K562 (cell line): Measurements from ENCODE around the gene CREG1. TPM values are rescaled to one million over a fixed set of nuclear protein-coding genes. Genes with fewer than 3 reads are reported as not detected.

Source experiments
- BCOR ChIP-seq: fragments of 450-650 bp; IDR thresholded peaks from 2 replicates; pipeline ENCODE4 v1.6.1; 2016
- CREB5 ChIP-seq: fragments of 250-450 bp; sonication (Bioruptor Pico); IDR thresholded peaks from 2 replicates; pipeline ENCODE4 v1.5.0; 2020; ENCODE audit warnings: mild to moderate bottlenecking
- HOMEZ ChIP-seq: fragments of 250-450 bp; sonication (Bioruptor Pico); IDR thresholded peaks from 2 replicates; pipeline ENCODE4 v1.4.0; 2020; ENCODE audit warnings: mild to moderate bottlenecking, moderate library complexity
- NCOA1 ChIP-seq: fragments of 450-650 bp; IDR thresholded peaks from 2 replicates; pipeline ENCODE4 v1.6.1; 2016; ENCODE audit warnings: low read depth
- PBX2 ChIP-seq, 2 experiments: IDR thresholded peaks in 1 of 2; conservative IDR thresholded peaks in 1 of 2; 2 replicates each; pipeline ENCODE4 v1.6.1; 2016; ENCODE audit warnings: low read depth in 2 of 2, mild to moderate bottlenecking in 1 of 2, missing compliant biosample characterization in 1 of 2, missing genetic modification characterization in 1 of 2, moderate library complexity in 1 of 2
- ZNF274 ChIP-seq: IDR thresholded peaks from 2 replicates; pipeline ENCODE4 v1.6.1; 2011; ENCODE audit warnings: low read depth, mild to moderate bottlenecking, low read length, moderate library complexity, borderline replicate concordance
- ZNF644 ChIP-seq: fragments of 200-800 bp; sonication (Bioruptor generic); IDR thresholded peaks from 2 replicates; pipeline ENCODE4 v1.6.1; 2016; ENCODE audit warnings: low read depth, missing genetic modification characterization, missing compliant biosample characterization
- polyA plus RNA-seq, 8 experiments: library from polyadenylated mRNA; depleted of rRNA in 4 of 8; stranded (reverse) in 5 of 8; unstranded in 3 of 8; fragments of >200 nt; fragmentation: Nextera tagmentation in 2 of 8; fragmentation: Illumina TruSeq in 1 of 8; extraction: Ambion mirVana in 2 of 8; extraction: Trizol in 1 of 8; gene quantifications; 2 replicates each; pipeline versions ENCODE4 v1.2.1 to v1.2.3, GENCODE V29; 2011 to 2014; ENCODE audit warnings: inconsistent platforms in 1 of 8, missing spikeins in 1 of 8
- total RNA-seq, 7 experiments: library from RNA; depleted of rRNA in 6 of 7; stranded (reverse); fragments of >200 nt in 6 of 7; fragmentation: Illumina TruSeq in 2 of 7; extraction: Trizol in 2 of 7; gene quantifications; 2 replicates each; pipeline versions ENCODE4 v1.2.1 to v1.2.3, GENCODE V29; 2011 to 2021; ENCODE audit warnings: low replicate concordance in 1 of 7
- TF ChIP-seq, protein P1 (sequence below): fragments of 450-650 bp; formaldehyde crosslinking; IDR thresholded peaks from 2 replicates; pipeline ENCODE4 v1.4.0; 2020; ENCODE audit warnings: mild to moderate bottlenecking, mixed read lengths

The CREG1 gene
- total and polyA plus RNA-seq, 9 of the 15 experiments (the other 6 are each of a cell fraction or from before 2014, with no cell fraction given) = 45.7 to 272 (median 161) TPM

DNA sequence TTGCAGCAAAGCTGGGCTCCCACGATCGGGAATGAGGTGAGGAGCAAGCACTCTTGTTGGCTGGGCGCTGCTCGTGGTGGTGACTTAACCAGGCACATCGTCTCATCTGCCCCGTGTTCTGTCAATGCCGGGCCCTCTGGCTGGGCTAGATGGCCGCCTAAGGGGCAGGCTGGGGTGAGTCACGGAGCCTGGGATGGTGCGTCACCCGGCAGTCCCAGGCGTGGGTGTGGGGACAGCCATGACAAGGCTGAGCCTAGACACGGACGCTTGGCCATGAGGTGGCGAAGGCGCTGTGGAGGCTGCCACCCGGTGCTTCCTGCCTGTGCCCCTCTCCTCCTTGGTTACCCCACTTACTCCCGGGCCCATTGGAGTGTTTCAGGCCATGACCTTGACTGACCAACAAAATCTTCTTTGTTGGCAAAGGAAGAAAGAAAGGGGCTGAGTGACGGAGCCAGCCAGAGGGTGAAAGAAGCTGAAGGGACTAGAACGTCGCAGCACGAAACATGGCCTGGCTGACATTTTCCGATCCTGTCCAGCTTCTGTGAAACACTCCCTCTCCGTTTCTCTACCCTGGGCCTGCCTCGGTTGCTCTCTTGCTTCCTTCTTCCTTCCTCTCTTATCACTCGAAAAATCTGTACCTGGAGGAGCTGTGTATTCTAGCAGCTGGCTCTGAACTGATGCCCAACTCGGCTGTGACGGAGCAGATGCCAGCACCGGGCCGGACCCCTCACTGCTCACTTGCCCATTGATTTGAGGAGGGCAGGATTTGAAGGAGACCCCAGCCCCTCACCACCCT, 35.8 kb downstream of the CREG1 start (continued):
- TF ChIP-seq CREB5 (no peak), PBX2 (CRISPR knock-in tag; IDR thresholded peaks at IDR 0.05; ENCODE audit: low read depth) (no peak), PBX2 (tag; conservative IDR thresholded peaks at IDR 0.05; ENCODE audit: low read depth) (no peak), ZNF274 (no peak), ZNF644 (tag) (no peak), HOMEZ (no peak), BCOR (no peak), NCOA1 (no peak)
- TF ChIP-seq, protein P1, sequence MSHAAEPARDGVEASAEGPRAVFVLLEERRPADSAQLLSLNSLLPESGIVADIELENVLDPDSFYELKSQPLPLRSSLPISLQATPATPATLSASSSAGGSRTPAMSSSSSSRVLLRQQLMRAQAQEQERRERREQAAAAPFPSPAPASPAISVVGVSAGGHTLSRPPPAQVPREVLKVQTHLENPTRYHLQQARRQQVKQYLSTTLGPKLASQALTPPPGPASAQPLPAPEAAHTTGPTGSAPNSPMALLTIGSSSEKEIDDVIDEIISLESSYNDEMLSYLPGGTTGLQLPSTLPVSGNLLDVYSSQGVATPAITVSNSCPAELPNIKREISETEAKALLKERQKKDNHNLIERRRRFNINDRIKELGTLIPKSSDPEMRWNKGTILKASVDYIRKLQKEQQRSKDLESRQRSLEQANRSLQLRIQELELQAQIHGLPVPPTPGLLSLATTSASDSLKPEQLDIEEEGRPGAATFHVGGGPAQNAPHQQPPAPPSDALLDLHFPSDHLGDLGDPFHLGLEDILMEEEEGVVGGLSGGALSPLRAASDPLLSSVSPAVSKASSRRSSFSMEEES (CRISPR knock-in tag) = no peak
